ENCODE data around the gene SCGB1A1.

DNA sequence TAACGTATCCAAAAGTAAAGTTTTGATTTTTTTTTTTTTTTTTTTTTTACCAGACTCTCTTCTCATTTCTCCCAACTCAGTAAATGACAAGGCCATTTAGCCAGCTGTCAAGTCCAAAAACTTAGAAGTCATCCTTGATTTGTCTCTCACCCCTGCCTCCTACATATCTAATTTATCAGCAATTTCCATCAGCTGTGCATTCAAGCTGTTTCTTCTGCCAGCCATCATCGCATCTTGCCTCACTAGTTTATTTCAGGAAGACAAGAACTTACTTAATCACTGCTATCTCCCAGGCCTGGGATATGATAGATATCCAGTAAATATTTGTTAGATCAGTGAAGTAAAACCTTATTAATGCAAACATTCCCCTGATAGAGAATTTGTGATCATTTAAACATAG is 47.6 kb downstream of the SCGB1A1 start:
- TF ChIP-seq GATA3 (IDR thresholded peaks at IDR 0.05; ENCODE audit: low read depth, low read length) = no peak
- no peak for TF ChIP-seq GATA2 (IDR thresholded peaks at IDR 0.05; ENCODE audit: low read depth, low read length)
